CD4-positive, alpha-beta T cell treated with Interferon alpha-2 for 1 hour (primary cell): ENCODE results near the gene SEPTIN1.

Source experiments
- DNase-seq, 2 donors: peaks; one replicate each; pipeline ENCODE4 v3.0.0-alpha.2; 2020 to 2022

The SEPTIN1 gene

DNA sequence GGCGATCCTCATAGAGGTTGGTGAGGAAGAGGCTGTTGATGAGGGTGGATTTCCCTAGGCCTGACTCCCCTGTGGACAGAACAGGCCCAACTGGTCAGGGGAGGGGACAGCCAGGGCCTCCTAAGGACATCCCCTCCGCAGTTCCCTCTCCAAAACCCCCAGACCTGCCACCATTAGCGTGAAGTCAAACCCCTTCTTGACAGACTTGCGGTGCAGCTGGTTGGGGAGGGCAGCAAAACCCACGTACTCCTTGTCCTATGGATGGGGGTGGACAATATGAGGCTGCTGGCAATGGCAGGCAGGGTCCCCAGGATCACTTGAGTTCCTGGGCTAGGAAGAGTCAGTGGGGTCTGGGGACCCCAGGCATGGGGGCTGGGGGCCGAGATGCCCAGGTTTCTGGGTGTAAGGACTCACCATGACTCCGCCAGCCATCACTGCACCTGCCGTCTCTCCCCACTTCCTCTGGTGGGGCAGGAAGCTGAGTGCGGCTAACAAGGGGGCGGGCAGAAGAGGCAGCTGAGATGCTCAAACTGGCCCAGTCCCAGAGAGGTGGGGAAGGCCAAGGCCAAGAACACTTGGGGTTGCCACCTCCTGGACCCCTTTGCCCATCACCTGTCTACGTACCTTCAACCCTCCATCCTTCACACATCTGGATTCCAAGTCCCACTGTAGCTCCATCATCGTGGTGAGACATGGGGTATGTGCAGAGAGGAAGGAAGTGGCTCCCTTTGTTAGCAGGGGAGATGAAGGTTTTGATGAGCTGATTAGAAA is at the start of gene SEPTIN1:
SEPTIN1 (minus strand) TSS at position 451 of the 771 bp plus-strand sequence; CDS start at position 432, 19 bp downstream.
- DNase-seq, result peak; percentile 69 to 81

DNA sequence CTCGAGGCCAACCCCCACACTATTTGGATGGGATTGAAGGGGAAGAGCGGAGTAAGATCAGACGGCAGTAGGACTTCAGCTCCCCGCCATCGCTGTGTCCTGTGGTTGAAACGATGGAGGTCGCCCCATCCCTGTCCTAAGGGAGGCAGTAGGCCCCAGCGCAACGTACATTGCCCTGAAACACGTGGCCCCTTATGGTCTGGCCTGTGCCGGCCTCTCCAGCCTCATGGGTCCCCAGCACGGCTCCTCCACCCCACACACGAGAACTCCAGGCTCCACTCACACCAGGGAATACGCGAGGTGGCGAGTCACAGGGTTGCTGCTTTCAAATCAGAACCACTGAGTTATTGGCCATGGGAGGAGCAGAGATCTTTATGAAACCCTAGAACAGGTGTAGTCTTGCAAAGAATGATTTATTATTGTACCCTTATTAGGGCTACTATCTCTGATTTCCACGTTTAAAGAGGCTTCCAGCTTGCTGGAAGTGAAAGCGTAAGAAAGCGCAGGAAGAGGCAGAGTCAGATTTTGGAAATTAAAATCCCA is 48.1 kb upstream of the SEPTIN1 start:
- no peak for DNase-seq

DNA sequence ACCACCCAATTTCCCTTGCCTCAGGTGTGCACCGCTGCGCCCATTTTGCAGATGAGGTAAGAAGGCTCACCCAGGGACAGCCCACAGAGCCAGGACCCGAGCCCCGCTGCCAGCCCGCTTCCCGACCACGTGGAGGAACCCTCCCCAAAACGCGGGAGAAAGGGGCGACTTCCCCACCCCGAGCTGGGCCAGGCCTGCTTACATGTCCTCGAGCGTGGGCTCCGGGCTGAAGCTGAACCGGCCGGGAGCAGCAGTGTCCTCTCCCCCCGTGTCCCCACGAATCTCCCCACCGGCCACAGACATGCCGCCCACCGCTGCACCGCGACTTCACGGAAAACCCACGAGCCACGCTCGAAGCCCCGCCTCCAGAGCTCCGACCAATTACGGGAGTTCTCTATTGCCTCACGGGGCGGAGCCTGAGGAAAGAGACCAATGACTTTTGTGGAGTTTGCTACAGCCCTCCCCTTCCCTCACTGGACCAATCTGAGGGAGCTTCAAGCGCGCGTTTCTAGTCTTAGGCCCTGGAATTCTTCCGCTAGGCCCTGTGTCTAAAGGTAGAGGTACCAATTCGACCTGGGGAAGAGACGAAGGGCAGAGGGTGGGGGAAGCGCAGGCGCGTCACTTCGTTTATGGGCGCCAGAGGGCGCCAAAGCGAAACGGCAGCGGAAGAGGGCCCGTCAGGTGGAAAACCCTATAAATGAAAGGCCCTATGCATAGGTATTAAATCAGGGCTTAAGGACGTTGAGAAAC is 47.5 kb upstream of the SEPTIN1 start, which contains the start of gene DCTPP1:
DCTPP1 (minus strand) TSS at position 353 of the 750 bp plus-strand sequence; CDS start at position 303, 50 bp downstream.
- peak; percentile 98 to 99 for DNase-seq

- no peak for DNase-seq
Observed at GRCh38 chr16:30429418-30429677, 47.0 kb upstream of the SEPTIN1 start.

- DNase-seq, result no peak
Observed at GRCh38 chr16:30428055-30428454, 45.7 kb upstream of the SEPTIN1 start.

DNA sequence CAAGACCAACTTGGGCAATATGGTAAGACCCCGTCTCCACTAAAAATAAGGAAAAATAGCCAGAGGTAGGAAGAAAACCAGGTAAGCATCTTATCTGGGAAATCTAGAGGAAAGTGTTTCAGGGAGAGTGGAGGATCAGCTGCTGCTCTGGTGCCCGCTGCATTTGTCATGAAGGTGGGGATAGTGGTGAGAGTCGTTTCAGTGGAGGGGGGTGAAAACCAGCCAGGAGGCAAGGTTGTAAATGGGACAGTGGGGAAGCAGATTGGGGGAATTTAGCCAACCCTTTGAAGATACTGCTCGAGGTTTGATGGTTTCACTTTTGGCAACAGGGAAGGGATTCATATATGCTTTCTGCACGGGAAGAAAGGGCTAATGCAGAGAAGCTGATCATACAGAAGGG is 38.6 kb upstream of the SEPTIN1 start:
- no peak for DNase-seq

DNA sequence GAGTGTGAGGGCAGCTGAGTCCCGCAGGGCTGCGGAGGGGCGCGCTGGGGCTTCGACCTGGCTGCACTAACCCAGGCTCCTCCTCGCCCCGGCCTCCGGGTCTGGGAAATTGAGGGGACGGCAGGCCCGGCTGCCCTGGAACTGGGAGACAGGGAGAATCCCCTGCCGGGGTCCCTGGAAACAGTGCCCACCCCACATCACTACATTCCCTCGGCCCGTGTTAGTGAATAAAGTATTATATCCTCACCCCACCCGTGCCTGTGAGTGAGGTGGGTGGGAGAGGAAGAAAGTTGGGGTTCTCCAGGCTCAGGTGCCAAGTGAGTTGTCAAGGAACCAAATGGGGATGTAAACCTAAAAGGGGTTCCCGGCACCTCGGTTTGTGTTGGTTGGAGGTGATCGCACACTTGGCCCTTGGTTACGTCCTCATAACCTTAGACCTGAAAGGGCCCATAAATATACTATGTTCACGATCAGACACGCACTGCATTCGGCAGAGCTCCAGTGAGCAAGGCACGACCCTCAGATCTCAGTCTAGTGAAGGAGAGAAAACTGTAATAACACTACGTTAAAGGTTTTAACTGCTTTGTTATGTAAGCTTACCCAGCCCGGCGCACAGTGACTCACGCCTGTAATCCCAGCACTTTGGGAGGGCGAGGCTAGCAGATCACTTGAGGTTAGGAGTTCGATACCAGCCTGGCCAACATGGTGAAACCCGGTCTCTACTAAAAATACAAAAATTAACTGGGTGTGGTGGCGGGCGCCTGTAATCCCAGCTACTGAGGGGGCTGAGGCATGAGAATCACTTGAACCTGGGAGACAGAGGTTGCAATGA is 36.2 kb upstream of the SEPTIN1 start:
- no peak for DNase-seq

DNA sequence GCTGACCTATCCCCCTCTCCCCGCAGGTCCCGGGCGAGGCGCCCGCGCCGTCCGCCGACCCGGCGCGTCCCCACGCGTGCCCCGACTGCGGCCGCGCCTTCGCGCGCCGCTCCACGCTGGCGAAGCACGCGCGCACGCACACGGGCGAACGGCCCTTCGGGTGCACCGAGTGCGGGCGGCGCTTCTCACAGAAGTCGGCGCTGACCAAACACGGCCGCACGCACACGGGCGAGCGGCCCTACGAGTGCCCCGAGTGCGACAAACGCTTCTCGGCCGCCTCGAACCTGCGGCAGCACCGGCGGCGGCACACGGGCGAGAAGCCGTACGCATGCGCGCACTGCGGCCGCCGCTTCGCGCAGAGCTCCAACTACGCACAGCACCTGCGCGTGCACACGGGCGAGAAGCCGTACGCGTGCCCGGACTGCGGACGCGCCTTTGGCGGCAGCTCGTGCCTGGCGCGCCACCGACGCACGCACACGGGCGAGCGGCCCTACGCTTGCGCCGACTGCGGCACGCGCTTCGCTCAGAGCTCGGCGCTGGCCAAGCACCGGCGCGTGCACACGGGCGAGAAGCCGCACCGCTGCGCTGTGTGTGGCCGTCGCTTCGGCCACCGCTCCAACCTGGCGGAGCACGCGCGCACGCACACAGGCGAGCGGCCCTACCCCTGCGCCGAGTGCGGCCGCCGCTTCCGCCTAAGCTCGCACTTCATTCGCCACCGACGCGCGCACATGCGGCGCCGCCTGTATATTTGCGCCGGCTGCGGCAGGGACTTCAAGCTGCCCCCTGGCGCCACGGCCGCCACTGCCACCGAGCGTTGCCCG is 35.4 kb upstream of the SEPTIN1 start:
- DNase-seq, result peak; percentile 92 to 93

GRCh38 chr16:30416624-30417528 is 34.5 kb upstream of the SEPTIN1 start:
- no peak for DNase-seq

GRCh38 chr16:30416047-30416603 is 33.8 kb upstream of the SEPTIN1 start:
- DNase-seq, result no peak

- DNase-seq, result no peak
Observed at GRCh38 chr16:30414159-30414558, 31.8 kb upstream of the SEPTIN1 start.

DNA sequence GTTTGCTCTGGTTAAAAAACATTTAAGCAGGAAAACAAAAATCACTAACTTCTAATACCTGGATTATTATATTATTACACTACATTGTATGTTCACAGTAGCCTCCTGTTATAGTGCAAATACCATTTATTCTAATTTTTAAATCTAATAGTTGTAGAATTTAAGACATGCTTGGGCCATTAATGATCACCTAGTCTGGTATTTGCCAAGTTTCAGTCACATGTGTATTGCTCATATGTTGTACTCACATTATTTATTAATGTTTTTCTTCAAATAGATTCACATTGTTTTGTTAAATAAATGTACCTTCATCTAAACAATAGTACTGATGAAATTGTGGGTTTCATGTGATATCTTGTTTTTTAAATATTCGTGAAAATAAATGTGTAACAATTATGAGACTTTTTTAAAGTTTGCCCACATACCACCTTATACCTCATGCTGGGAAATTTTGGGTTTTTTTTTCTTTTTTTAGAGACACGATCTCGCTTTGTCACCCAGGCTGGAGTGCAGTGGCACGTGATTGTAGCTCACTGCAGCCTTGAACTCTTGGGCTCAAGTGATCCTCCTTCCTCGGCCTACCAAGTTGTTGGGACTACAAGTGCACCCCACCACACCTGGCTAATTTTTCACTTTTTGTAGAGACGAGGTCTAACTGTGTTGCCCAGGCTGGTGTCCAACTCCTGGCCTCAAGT is 30.9 kb upstream of the SEPTIN1 start:
- DNase-seq, result no peak

DNA sequence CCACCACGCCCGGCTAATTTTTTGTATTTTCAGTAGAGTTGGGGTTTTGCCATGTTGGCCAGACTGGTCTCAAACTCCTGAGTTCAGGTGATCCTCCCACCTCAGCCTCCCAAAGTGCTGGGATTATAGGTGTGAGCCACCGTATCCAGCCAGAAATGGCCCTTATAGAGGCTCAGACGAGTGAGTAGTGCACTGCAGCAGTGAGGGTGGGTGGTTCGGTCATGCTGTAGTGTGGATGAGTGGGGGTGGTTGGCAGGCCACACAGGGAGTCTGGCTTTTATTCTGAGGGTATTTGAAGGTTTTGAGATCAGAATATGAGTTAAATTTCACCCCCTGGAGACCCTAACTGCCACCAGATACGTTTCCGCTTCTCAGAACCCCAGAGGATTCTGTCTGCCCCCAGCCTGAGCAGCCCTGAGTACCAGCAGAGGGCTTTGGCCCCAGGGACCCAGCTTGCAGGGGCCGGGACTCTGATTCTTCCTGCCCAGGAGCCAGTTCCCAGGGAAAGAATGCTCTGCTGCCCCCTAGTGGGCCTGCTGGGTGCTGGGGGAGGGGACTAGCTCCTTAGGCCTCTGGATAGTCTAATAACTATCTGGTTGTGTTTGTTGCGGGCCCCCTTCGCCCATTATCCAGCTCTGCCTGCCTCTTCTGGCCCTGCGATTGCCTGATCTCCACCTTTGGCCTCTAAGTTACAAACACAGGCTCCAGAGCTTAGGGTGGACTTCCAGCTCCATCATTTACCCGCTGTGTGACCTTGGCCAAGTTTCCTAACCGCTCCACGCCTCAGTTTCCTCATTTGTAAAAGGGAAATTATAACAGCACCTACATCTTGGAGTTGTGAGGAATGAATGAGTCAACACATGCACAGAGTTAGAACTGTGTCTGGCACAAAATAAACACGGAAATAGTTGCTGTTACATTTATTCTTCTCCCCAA is 27.0 kb upstream of the SEPTIN1 start:
- DNase-seq, result peak; percentile 88 to 93

DNA sequence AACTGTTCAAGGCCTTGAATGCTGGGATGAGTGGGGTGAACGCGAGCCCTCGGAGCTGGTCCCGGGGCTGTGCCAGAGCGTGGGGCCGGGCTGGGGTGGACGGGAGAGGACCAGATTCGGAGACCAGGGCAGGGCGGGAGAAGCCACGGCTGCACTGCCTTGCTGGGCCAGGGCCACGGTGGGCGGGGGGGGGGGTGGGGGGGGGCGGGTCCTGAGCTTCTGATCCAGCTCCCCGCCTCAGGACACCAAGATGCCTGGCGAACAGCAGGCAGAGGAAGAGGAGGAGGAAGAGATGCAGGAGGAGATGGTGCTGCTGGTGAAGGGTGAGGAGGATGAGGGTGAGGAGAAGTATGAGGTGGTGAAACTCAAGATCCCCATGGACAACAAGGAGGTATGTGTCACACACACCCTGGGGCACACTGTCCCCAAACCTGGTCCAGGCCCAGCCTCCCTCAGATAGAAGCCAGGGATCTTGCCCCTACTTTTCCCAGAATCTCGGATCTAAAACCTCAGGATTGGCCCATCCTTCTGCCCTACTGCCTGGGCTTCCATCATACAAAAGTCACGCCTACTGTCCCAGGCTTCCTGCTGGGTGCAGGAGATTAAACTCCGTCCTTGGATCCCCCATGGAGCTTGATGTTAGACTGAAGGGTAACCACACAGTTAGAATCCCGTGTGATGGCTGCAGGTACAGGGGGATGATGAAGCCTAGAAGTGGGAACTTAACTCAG is 25.6 kb upstream of the SEPTIN1 start:
- DNase-seq, result no peak

DNA sequence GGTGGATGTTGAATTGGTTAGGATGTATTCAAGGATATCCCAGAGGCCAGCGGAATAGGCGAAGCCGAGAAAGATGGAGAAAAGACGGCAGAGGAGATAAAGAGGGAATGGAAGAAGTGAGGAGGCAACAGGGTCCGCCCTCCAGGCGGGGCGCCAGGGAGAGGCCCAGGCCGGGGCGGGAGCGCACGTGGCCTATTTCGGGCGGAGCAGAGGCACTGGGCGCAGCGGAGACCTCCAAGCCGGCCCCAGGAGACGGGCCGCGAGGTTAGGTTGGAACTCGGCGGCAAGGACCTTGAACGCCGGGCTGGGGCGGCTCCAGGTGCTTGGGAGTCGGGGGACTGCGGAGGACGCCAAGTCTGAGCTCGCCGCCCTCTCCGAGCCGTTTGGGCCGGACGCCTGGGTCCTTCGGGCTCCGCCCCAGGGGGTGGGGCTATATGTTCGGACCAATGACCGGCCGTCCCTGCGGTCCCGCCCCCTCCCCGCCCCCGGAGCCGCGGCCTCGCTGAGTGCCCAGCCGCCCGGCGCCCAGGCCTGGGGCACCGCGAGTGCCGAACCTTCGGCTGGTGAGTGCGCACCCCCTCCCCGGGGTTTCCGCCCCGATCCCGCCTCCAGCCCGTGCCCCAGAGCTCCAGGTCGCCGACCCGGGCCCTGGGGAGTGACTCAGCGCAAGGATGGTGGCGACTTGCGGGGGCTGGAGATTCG is 24.9 kb upstream of the SEPTIN1 start, which contains the start of gene ZNF771:
ZNF771 (plus strand) TSS at position 505 of the 702 bp plus-strand sequence. CDS start 448 bp downstream, outside the sequence.
- peak; percentile 85 to 92 for DNase-seq

DNA sequence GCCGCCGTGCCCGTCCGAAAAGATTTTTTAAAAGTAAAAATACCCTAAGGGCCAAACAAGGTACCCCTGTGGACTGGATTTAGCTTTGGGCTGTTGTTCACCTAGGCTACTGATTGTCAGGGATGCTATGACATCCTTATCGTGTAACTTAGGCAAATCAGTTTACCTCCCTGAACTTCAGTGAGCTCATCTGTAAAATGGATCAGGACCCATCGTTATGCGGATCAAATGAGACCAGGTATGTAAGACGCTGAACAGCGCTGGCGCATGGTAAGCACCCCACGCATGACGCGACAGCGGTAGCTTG is 24.4 kb upstream of the SEPTIN1 start:
- no peak for DNase-seq

DNA sequence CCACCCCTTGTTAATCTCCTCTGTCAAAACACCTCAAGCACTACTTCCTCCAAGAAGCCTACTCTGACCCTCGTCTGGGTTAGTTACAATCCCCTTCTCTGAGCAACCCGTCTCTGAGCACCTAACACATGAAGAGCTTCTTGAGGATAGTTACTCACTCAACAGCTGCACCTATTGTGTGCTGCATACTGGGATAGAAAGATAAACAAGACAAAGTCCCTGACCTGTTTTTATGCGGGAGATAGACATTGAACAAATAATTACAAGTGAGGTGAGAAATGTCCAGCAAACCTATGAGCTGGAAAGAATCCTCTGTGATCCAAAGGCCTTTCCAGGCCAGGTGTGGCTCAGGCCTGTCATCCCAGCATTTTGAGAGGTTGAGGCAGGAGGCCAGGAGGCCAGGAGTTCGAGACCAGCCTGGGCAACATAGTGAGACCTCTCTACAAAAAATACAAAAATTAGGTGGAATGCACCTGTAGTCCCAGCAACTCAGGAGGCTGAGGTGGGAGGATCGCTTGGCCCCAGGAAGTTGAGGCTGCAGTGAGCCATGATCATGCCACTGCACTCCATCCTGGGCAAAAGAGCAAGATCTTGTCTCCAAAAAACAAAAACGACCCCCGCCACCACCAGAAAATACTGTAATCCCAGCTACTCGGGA is 19.5 kb upstream of the SEPTIN1 start:
- no peak for DNase-seq
